ENCODE measurements around the gene SLAIN1.

GRCh38 chr13:77687799-77688198, 9.7 kb upstream of the SLAIN1 start:
- no peak for TF ChIP-seq FOXM1 (IDR thresholded peaks at IDR 0.05; ENCODE audit: low read depth, low read length)
- TF ChIP-seq TCF12 (IDR thresholded peaks at IDR 0.05; ENCODE audit: low read depth, low read length), result no peak
- TF ChIP-seq, protein P1, sequence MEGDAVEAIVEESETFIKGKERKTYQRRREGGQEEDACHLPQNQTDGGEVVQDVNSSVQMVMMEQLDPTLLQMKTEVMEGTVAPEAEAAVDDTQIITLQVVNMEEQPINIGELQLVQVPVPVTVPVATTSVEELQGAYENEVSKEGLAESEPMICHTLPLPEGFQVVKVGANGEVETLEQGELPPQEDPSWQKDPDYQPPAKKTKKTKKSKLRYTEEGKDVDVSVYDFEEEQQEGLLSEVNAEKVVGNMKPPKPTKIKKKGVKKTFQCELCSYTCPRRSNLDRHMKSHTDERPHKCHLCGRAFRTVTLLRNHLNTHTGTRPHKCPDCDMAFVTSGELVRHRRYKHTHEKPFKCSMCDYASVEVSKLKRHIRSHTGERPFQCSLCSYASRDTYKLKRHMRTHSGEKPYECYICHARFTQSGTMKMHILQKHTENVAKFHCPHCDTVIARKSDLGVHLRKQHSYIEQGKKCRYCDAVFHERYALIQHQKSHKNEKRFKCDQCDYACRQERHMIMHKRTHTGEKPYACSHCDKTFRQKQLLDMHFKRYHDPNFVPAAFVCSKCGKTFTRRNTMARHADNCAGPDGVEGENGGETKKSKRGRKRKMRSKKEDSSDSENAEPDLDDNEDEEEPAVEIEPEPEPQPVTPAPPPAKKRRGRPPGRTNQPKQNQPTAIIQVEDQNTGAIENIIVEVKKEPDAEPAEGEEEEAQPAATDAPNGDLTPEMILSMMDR (IDR thresholded peaks at IDR 0.05 in 2 of 3, conservative IDR thresholded peaks at IDR 0.05 in 1 of 3; ENCODE audit: control insufficient read depth in 2 of 3, extremely low read depth in 1 of 3, insufficient read depth in 1 of 3, low read depth in 3 of 3, low read length in 3 of 3), result no peak
- no peak for TF ChIP-seq EGR1 (IDR thresholded peaks at IDR 0.05; ENCODE audit: borderline replicate concordance in 1 of 2, low read depth in 2 of 2, low read length in 2 of 2)
- TF ChIP-seq ZNF24 (IDR thresholded peaks at IDR 0.05), result no peak

All from GM12878 (cell line).